HG02763 (cell line): ENCODE results near the gene UBXN2A.
A peak's percentile ranks its signal among the peaks of the same experiment; 100 is the strongest.
"Not testable (repeated sequence)": the region's sequence is repeated elsewhere in the genome, so short reads cannot be mapped to it uniquely, and the experiment has no call there.

Experiments
- ATAC-seq: cut with Tn5 transposase; IDR thresholded peaks from one replicate; pipeline ENCODE4 v1.9.1; 2021; ENCODE audit warnings: mild to moderate bottlenecking, moderate library complexity; ENCODE audit not compliant: unreplicated experiment

UBXN2A gene

DNA sequence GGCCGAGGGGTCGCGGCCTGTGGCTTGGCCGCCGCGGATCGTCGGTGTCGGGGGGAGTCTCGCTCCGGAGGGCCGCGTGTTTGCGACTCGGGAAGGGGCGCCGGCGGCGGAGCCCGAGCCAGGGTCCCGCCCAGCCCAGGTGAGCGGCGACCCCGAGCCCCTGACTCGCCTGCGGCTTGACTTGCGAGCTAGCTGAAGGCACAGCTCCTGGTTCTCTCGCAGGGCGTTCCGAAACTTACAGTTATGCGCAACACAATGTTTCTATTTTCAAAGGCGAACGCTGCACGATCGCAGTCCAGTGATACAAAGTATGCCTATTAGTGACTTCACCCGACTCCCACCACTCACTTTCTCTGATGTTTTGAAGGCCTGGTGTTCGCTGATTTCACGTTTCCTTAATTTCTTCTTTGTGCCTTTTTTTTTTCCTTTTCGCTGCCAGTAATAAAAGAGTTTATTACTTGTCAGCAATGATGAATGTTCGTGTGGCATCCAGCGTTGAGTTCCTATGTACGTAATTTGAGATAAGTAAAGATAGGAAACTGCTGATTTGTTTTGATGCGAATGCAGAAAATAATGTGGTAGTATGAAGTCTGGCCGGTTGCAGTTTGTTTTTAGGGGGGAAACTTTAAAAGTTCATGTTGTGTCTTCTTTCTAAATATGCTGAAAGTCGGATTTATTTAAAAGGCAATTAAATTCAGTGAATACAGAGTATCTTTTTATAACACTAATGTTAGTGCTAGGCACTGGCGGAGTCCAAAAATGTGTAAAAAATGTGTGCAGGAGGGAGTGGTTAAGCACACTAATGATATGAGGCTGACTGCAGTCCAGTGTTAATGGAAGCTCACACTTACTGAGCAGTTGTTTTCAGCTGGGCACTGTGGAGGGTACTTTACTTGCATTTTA lies 706 bp downstream of the UBXN2A start:
- peak; percentile 55 for ATAC-seq

DNA sequence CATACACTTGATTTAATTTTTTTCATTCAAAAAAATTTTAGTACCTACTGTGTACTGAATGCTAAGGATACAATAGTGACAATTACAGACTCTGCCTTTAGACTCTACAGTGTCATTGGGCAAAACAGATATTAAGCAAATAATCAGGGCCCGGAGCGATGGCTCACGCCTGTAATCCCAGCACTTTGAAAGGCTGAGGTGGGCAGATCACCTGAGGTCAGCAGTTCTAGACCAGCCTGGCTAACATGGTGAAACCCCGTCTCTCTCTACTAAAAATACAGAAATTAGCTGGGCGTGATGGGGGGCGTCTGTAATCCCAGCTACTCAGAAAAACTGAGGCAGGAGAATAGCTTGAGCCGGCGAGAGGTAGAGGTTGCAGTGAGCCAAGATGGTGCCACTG lies 1.4 kb downstream of the UBXN2A start:
- ATAC-seq: no peak

DNA sequence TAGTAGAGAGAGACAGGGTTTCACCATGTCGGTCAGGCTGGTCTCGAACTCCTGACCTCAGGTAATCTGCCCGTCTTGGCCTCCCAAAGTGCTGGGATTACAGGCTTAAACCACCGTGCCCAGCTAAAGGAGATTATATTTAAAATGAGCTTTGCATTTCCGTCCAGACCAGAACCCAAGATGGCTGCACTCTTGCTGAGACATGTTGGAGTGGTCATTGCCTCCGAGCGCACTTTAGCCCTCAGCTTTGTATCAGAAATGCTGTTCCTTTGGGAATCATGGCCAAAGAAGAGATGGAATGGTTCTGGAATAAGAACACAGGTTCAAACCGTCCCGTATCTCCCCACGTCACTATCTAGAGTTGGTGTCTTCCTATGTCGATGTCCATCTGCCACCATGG lies 3.4 kb downstream of the UBXN2A start:
- ATAC-seq: no peak

DNA sequence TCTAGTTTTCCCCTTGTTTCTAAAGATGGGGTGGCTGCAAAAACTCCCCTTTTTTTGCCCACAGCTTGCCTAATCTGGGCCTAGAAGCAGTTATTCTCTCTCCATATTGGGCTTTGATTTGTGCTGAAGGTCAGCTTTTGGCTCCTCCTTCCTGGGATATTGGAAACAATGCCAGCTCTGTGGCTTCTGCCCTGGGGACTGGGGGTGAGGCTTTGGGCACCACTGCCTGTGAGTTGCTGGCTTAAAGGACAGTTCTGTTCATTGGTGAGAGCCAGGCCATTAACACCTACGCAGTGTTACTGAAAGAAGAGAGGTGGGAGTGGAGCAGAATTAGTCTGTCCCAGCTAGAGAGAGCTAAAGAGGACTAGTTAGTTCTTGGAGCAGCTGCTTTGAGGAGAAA lies 4.3 kb downstream of the UBXN2A start:
- no peak for ATAC-seq

DNA sequence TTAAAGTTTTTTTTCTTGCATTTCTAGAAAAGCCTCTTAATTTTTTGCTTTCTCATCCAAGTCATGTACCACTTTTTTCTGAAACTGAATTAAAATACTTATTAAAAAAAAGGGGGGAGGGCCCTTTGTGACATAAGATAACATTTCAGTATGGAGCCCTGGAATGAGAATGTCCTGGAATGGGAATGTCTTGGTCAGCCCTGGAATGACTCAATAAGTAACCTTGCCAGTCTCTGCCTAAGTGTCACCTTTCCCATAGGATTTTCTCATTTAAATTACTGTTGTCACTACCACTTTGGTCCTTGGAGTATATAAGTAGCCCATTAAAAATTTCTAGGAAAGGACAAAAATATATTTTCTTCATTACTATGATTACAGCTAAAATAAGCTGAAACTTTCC lies 4.7 kb downstream of the UBXN2A start:
- no peak for ATAC-seq

DNA sequence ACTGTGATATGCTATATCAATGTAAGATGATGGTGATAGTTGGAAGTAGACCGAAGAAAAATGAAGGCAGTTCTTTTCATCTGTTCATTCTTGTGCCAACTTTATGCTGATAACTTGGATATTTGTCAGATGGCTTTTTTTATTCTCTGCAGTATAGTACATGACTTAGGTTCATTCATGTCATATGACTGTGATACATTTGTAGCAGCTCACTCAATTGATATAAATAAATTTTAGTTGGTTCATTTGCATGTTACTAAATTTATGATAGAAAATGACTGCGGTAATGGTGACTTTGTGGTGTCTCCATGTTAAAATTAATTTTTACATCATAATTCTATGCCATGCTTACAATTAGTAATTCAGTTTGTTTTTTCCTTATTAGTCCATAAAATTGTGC lies 7.1 kb downstream of the UBXN2A start:
- no peak for ATAC-seq

DNA sequence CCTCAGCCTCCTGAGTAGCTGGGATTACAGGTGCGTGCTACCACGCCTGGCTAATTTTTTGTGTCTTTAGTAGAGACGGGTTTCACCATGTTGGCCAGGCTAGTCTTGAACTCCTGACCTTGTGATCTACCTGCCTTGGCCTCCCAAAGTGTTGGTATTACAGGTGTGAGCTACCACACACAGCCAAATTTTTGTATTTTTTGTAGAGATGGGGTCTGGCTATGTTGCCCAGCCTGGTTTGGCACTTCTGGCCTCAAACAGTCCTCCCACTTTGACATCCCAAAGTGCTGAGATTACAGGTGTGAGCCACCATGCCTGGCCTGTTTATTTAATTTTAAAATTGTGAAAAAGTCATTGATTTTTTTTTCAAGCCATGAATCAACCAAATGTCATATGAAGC lies 12.3 kb downstream of the UBXN2A start:
- not testable (repeated sequence) for ATAC-seq

DNA sequence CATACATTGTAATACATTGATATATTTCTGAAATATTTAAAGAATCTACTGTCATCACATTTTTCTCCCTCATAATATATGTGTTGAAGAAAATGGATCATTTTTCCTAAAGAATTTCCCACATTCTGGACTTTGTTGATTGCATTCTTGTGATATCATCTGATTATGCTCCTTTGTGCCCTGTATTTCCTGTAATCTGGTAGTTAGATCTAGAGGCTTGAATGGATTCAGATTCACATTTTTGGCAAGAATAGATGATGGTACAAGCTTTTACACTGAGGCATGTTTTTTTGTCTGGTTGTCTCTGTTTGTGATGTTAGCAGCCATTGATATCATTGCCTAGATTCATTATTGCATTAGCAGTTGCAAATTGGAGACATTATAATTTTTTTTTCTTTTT lies 13.4 kb downstream of the UBXN2A start:
- no peak for ATAC-seq

DNA sequence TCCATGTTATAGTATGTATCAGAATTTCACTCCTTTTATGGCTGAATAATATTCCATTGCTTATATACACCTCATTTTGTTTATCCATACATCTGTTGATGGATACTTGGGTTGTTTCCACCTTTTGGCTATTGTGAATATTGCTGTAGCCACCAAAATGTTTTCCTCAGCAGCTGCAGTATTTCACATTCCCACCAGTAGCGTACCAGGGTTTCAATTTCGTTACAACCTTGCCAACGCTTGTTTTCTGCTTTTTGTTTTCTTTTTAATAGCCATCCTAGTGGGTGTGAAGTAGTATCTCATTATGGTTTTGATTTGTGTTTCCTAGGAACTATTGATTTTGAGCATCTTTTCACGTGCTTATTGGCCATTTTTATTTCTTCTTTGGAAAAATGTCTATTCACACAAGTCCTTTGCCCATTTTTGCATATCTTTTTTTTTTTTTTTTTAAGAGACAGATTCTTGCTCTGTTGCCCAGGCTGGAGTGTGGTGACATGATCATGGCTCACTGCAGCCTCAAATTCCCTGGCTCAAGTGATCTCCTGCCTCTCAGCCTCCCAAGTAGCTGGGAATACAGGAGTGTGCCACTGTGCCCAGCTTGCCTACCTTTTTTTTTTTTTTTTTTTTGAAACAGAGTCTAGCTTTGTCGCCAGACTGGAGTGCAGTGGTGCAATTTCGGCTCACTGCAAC lies 14.2 kb downstream of the UBXN2A start:
- no peak for ATAC-seq

DNA sequence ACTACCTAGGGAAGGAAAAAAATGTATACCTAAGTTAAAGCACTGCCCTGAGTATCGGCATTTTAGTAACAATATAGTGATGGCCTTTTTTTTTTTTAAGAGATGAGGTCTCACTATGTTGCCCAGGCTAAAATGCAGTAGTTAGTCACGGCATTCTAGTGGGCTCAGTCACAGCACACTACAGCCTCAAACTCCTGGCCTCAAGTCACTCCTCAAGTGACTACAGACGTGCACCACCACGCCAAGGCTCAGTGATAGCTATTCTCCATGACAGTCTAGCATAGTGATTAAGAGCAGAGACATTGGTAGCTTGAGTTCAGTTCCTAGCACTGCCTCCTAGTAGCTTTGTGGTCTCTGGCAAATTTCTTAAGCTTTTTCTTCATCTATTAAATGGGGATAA lies 27.6 kb downstream of the UBXN2A start:
- ATAC-seq: no peak

DNA sequence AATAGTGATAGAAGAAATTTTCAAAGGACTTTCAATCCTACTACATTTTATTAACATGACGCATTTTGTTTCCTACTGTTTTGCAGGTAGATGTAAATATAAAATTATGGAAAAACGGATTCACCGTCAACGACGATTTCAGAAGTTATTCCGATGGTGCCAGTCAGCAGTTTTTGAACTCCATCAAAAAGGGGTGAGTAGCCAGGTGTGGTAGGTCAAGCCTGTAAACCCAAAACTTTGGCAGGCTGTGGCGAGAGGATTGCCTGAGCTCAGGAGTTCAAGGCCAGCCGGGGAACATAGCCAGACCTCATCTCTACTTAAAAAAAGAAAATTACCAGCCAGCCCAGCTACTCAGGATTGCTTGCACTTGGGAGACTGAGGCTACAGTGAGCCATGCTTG lies 36.6 kb downstream of the UBXN2A start:
- no peak for ATAC-seq

DNA sequence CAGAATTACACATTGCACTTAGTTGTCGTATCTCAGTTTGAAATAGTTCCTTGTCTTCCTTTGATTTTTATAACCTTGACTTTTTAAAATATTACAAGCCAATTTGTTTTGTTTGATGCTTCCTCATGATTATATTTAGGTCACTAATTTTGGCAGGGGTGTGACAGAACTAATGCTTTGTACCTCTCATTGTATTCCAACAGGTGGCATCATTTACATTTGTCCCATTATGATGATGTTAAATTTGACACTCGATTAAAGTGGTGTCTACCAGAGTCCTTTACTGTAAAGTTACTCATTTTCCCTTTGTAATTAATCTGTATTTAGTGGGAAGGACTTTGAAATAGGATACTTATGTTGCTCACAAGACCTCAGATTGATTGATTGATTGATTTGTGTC lies 48.1 kb downstream of the UBXN2A start:
- no peak for ATAC-seq

DNA sequence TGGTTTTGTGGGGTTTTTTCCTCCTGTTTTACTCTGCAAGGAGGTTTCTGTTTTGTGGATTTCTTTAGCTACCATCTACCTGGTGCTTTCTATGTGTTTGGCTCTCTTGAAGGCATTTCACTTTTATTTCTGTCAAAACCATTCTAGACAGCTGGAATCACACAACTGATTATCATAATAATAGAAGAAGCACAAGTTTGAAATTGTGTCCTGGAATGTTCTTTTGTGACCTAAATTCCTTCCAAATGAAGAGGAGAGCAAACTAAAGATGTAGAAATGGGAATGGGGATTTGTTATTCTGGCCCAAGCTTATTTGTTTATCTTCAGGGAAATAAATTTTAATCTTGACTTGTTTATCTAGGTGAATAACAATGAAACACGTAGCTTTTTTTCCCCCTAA lies 52.7 kb downstream of the UBXN2A start:
- ATAC-seq: no peak

DNA sequence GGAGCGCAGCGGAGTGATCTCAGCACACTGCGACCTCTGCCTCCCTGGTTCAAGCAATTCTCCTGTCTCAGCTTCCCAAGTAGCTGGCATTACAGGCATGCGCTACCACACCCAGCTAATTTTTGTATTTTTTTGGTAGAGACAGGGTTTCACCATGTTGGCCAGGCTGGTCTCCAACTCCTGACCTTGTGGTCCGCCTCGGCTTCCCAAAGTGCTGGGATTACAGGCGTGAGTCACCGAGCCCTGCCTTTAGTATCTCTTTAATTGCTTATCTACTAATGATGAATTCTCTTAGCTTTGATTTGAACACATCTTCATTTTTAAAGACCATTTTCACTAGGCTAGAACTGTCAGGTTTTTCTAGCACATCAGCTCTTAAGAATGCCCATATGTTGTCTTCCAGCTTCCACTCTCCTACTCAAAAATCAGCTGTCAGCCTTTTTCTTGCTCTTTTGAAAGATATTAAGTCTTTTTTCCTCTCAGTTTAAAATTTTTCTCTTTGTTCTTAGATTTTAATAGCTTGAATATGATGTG lies 53.5 kb downstream of the UBXN2A start:
- ATAC-seq: no peak

DNA sequence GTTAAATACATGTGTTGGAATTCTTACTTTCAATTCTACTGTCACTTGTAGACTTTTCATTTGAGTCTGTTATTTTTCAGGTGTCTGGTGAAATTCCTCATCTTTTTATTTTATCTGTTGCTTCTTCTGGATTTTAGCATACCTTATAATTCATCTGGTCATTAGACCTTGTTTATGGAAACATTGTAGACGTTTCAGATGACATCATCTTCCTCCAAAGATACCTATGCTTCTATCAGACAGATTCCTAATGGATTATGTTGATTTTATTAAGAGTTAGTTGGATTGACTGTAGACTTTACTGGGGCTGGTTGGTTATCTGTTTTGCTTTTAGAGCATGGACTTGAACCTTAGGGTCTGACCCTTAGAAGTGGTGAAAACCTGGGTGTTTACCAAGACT lies 54.3 kb downstream of the UBXN2A start:
- ATAC-seq: no peak

DNA sequence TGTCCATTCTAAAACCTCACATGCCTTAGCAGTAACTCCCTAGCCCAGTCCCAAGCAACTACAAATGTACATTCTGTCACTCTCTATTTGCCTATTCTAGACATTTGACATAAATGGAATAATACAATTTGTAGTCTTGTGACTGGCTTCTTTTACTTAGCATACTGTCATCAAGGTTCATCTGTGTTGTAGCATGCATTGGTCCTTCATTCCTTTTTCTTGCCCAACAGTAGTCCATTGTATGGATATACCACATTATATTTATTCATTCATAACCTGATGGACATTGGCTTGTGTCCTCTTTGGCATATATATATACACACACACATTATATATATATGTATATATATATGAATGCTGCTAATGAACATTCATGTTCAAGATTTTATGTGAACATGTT lies 67.4 kb downstream of the UBXN2A start:
- ATAC-seq: no peak

DNA sequence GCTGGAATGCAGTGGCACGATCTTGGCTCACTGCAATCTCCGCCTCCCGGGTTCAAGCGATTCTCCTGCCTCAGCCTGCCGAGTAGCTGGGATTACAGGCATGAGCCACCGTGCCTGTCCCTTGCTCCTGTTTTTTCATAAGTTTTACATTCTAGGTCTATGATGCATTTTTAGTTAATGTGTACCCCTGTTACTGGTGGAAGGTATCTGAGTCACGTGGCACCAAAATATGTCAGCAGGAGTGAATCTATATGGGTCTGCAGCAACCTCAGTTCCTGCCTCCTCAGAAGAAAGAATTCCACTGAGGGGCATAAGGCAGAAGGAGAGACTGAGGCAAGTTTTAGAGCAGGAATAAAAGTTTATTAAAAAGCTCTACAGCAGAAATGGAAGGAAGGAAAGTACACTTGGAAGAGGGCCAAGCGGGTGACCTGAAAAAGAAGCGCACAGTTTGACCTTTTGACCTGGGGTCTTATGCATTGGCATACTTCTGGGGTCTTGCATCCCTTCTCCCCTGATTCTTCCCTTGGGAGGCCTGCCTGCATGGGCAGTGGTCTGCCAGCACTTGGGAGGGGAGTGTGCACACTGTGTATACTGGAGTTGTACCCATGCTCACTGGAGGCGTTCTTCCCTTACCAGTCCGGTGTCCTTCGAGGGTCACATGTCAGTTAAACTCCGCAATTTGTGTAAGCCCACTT lies 68.6 kb downstream of the UBXN2A start:
- no peak for ATAC-seq

DNA sequence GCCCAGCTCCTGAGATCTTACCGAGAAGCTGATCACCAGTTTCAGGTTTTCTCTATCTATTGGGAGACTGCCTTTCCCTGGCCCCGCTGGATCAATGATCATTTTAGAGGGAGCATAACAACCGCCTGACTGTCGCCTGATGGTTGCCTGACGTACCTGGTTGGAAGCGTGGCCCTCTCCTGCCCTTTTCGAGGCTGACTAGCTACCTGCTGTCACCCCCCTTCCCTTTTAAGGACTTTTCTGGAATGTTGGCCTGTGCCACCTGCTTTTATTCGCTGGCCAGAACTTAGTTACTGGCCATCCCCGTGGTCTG lies 69.1 kb downstream of the UBXN2A start:
- ATAC-seq: no peak

DNA sequence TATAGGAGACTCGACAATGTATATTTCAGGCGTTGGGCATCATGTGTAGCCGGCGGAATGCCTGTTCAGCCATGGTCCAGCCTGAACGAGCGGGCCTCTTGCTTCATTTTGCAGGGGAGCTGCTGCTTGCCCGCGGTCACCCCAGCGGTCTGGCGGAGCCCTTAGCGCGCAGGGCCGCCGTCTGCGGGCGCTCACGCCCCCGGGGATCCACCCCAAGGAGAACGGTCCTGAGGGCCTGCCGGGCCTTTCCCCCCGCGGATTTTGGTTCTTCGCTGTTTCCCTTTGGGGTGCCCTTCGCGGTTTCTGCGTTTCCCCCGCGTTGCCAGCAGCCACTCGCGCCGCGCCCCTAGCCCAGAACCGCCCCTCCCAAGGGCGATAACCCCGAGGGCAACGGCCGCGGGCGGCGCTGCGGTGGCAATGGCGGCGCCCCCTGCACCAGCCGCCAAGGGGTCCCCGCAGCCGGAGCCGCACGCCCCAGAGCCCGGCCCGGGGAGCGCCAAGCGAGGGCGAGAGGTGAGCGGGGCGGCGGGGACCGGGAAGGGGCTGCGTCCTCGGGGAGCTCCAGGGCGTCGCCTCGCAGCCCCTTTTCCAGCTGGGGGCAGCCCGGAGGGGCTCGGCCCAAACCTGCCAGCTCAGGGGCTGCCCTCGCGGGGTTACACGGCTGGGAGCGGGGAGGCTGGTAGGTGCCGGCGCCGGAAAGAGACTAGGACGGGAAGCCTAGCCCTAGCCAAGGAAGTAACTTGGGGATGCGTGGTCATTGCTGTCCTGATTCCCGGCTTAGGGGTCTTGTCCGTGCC lies 69.6 kb downstream of the UBXN2A start, which contains the start of gene MFSD2B:
Gene MFSD2B, plus strand, starts transcription at position 406 of the 797 bp plus-strand sequence. Its CDS starts 12 bp downstream, at position 418.
- no peak for ATAC-seq

DNA sequence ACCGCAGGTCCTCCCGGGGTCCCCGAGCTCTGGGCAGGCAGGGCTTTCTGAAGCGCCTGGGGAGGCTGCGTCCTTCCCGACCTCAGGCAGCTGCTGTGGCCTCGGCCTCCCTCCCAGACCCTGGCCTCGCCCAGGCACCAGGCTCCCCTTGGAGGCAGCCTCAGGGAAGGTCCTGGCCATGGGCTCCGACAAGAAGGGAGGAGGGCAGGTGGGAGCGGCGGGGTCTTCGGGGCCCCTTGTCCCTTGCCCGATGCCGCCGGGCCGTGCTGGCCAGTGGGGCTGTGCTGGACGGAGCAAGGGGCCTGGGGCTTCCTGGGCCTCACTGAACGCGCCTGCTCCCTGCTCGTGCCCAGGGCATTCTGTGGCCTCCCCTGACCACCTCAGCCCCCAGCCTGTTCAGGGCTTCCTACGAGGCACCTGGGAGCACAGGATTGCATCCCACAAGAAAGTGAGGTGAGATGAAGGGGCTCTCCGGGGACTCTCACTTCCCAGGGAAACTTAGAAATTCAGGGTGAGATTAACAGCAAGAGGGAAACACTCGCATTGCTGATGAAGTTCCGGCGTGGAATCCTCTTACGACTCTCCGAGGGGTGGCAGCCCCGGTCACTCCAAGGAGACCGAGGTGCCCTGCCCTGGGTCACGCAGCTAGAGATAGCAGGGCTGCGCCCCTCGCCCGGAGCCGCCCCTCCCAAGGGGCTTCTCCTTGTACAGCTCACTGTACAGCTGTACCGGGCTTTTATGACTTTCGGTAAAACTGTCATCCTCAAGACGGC lies 70.4 kb downstream of the UBXN2A start:
- ATAC-seq: no peak
